ENCODE results near the gene ARHGAP24. TPM values are rescaled to one million over a fixed set of nuclear protein-coding genes. Genes with fewer than 3 reads are reported as not detected.
A peak's percentile ranks its signal among the peaks of the same experiment; 100 is the strongest.

Gene ARHGAP24
- total and polyA plus RNA-seq, 2 donors (not counting 3 experiments of a cell fraction or from before 2014, with no cell fraction given): 52.1 to 79.4 TPM

DNA sequence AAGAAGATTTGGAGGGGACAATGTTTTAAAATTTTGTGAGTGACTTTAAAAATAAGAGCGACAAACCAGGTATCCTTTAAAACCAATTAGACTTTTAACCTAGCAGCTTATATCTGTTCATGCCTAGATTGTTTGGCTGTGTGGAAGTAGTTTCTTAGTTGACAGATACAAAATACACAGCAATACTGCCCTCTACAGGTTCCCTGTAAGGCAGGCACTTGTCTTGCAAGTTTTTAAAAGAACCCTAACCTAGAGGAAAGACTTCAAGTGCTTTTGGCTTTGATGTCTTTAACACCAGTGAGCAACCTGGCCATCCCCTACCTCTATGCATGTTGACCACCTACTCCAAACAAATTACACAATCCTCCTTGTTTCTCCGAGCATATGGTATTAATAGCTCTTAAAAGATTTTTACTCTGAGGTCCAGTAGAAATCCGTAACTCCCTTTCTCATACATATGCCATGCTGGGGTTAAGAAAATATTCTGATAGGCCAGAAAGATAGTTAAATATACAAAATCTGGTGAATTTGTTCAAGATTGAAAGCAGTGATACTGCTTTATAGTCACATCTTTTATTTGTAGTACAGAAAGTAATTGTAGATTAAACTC is 273.0 kb downstream of the ARHGAP24 start:
- no TSS peak for BruUV-seq (replicated peaks)
- no peak overlapping the region for H2AFZ ChIP-seq (ENCODE audit: low read depth, low read length)
- ChIA-PET POLR2A (no interaction called here), CTCF (interaction anchor here (0.5 to 6.5 kb wide), 54 partner anchors 10 to 750 kb away, joined by 3 to 93 read pairs (median 4); partner anchors contain the start of gene ARHGAP24)
- H3K9me3 ChIP-seq (replicated peaks; ENCODE audit: control insufficient read depth, insufficient read depth, low read length): no peaks in the 10 kb centered on the region
- TF ChIP-seq, protein P1, sequence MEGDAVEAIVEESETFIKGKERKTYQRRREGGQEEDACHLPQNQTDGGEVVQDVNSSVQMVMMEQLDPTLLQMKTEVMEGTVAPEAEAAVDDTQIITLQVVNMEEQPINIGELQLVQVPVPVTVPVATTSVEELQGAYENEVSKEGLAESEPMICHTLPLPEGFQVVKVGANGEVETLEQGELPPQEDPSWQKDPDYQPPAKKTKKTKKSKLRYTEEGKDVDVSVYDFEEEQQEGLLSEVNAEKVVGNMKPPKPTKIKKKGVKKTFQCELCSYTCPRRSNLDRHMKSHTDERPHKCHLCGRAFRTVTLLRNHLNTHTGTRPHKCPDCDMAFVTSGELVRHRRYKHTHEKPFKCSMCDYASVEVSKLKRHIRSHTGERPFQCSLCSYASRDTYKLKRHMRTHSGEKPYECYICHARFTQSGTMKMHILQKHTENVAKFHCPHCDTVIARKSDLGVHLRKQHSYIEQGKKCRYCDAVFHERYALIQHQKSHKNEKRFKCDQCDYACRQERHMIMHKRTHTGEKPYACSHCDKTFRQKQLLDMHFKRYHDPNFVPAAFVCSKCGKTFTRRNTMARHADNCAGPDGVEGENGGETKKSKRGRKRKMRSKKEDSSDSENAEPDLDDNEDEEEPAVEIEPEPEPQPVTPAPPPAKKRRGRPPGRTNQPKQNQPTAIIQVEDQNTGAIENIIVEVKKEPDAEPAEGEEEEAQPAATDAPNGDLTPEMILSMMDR (IDR thresholded peaks at IDR 0.05; ENCODE audit: extremely low read depth in 1 of 2, insufficient read depth in 1 of 2, low read depth in 1 of 2, low read length in 2 of 2): peak; percentile 71 to 72
- no peak for TF ChIP-seq POLR2AphosphoS5 (IDR thresholded peaks at IDR 0.05; ENCODE audit: insufficient read depth, low read depth, low read length)
- no peak overlapping the region for H3K9ac ChIP-seq (replicated peaks; ENCODE audit: extremely low read depth, insufficient read depth, low read length)
- H3K36me3 ChIP-seq (ENCODE audit: control insufficient read depth in 2 of 2, extremely low read depth in 1 of 2, insufficient read depth in 2 of 2, low read length in 2 of 2): no peaks in the 10 kb centered on the region
- peaks cover 9% of the 10 kb centered on the region for H3K4me1 ChIP-seq (ENCODE audit: control insufficient read depth, extremely low read depth, insufficient read depth, low read length)
- no peaks in the 10 kb centered on the region for H3K79me2 ChIP-seq (ENCODE audit: control insufficient read depth, insufficient read depth, low read length)
- H3K9me1 ChIP-seq (replicated peaks; ENCODE audit: control insufficient read depth, extremely low read depth, insufficient read depth, low read length): no peaks in the 10 kb centered on the region
- H3K4me3 ChIP-seq (replicated peaks in 1 of 3; ENCODE audit: insufficient read depth in 1 of 3, low read depth in 1 of 3, low read length in 3 of 3): no peak overlapping the region
- FAIRE-seq (peak; percentile 86), DNase-seq (ENCODE audit: low read depth, low spot score) (peak; percentile 76)
- H3K27ac ChIP-seq (ENCODE audit: insufficient read depth, low read depth, low read length): no peak overlapping the region
- intact Hi-C loops (cut with micrococcal nuclease): loop anchor here (1.0 to 5.0 kb wide), 6 partner anchors 221 to 664 kb away; partner anchors contain the start of gene ARHGAP24
- H3K4me2 ChIP-seq (ENCODE audit: insufficient read depth, low read length): no peak overlapping the region
- no peaks in the 10 kb centered on the region for H4K20me1 ChIP-seq (replicated peaks; ENCODE audit: control insufficient read depth, extremely low read depth, insufficient read depth, low read length)
- no peaks in the 10 kb centered on the region for H3K27me3 ChIP-seq (ENCODE audit: control insufficient read depth in 2 of 2, insufficient read depth in 2 of 2, low read length in 2 of 2)
- dilution Hi-C loops (cut with MboI; ENCODE audit: extremely low pct_ligation_motif_present, low sequenced_read_pairs): no loop called here

DNA sequence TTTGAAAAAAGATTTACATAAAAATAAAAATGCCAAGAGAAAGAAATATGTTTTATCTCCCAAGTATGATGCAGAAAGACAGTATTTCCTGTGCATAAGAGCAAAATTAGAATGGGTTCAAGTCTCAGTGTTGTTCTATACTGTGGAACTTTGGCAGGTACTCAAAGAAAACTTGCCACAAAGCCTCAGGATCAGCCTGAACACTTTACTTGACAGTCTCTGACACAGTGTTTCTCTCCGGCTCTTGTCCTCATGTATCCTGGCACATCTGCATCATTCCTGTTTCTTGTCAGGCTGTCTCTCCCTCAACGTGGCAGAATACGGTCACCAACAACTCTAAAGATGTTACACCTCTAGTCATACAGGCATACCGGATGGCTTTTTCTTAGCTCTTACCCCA is 273.7 kb downstream of the ARHGAP24 start:
- Histone ChIP-seq H3K4me2 (ENCODE audit: insufficient read depth, low read length) (no peak overlapping the region), H4K20me1 (replicated peaks; ENCODE audit: control insufficient read depth, extremely low read depth, insufficient read depth, low read length) (no peaks in the 10 kb centered on the region), H3K27ac (ENCODE audit: insufficient read depth, low read depth, low read length) (no peak overlapping the region), H3K36me3 (ENCODE audit: control insufficient read depth in 2 of 2, extremely low read depth in 1 of 2, insufficient read depth in 2 of 2, low read length in 2 of 2) (no peaks in the 10 kb centered on the region), H3K4me3 (replicated peaks in 1 of 3; ENCODE audit: insufficient read depth in 1 of 3, low read depth in 1 of 3, low read length in 3 of 3) (no peak overlapping the region), H3K9me3 (replicated peaks; ENCODE audit: control insufficient read depth, insufficient read depth, low read length) (no peaks in the 10 kb centered on the region), H3K27me3 (ENCODE audit: control insufficient read depth in 2 of 2, insufficient read depth in 2 of 2, low read length in 2 of 2) (no peaks in the 10 kb centered on the region), H3K9ac (replicated peaks; ENCODE audit: extremely low read depth, insufficient read depth, low read length) (no peak overlapping the region), H2AFZ (ENCODE audit: low read depth, low read length) (no peak overlapping the region), H3K4me1 (ENCODE audit: control insufficient read depth, extremely low read depth, insufficient read depth, low read length) (peaks cover 9% of the 10 kb centered on the region), H3K79me2 (ENCODE audit: control insufficient read depth, insufficient read depth, low read length) (no peaks in the 10 kb centered on the region), H3K9me1 (replicated peaks; ENCODE audit: control insufficient read depth, extremely low read depth, insufficient read depth, low read length) (no peaks in the 10 kb centered on the region)
- ChIA-PET CTCF (interaction anchor here (0.7 to 6.5 kb wide), 20 partner anchors 11 to 750 kb away, joined by 3 to 93 read pairs (median 8); no protein-coding TSS in a partner anchor), POLR2A (no interaction called here)
- FAIRE-seq (peak; percentile 73), DNase-seq (ENCODE audit: low read depth, low spot score) (peak; percentile 37)
- TF ChIP-seq MYC (IDR thresholded peaks at IDR 0.05; ENCODE audit: low read depth, low read length) (no peak), GATA2 (IDR thresholded peaks at IDR 0.05; ENCODE audit: insufficient read depth, insufficient read length, low read depth, low read length) (no peak), EZH2 (IDR thresholded peaks at IDR 0.05; ENCODE audit: borderline replicate concordance, low read depth, low read length, severe bottlenecking) (no peak), JUN (IDR thresholded peaks at IDR 0.05; ENCODE audit: borderline replicate concordance, insufficient read depth, insufficient read length, low read depth) (no peak), FOS (IDR thresholded peaks at IDR 0.05; ENCODE audit: borderline replicate concordance, insufficient read depth, low read length) (no peak), POLR2AphosphoS5 (IDR thresholded peaks at IDR 0.05; ENCODE audit: insufficient read depth, low read depth, low read length) (no peak), POLR2A (IDR thresholded peaks at IDR 0.05; ENCODE audit: low read depth, low read length) (no peak)
- TF ChIP-seq, protein P2, sequence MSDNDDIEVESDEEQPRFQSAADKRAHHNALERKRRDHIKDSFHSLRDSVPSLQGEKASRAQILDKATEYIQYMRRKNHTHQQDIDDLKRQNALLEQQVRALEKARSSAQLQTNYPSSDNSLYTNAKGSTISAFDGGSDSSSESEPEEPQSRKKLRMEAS (IDR thresholded peaks at IDR 0.05; ENCODE audit: insufficient read depth, insufficient read length): no peak
- TF ChIP-seq, protein P1 (IDR thresholded peaks at IDR 0.05; ENCODE audit: extremely low read depth in 1 of 2, insufficient read depth in 1 of 2, low read depth in 1 of 2, low read length in 2 of 2): no peak
- BruUV-seq (replicated peaks): no TSS peak
- dilution Hi-C loops (cut with MboI; ENCODE audit: extremely low pct_ligation_motif_present, low sequenced_read_pairs) (no loop called here), intact Hi-C loops (cut with micrococcal nuclease) (loop anchor here (1.0 to 5.0 kb wide), 6 partner anchors 220 to 664 kb away; partner anchors contain the start of gene ARHGAP24)

All from endothelial cell of umbilical vein (primary cell).